Endothelial cell of umbilical vein (primary cell): ENCODE results near the gene GALNT1. TPM values are rescaled to one million over a fixed set of nuclear protein-coding genes. Genes with fewer than 3 reads are reported as not detected.
"Not testable (repeated sequence)": the region's sequence is repeated elsewhere in the genome, so short reads cannot be mapped to it uniquely, and the experiment has no call there.

Source experiments
- BruUV-seq: library from RNA; stranded (reverse); fragments of 400-500 nt; replicated peaks from 2 replicates; lab custom pipeline; 2021; lab: Mats Ljungman, UMichigan
- CTCF ChIA-PET: fragments of 300-600, 350-600 bp; sonication (Branson Sonifier 250); formaldehyde crosslinking; loops from one replicate; lab custom pipeline; 2021; ENCODE audit warnings: antibody characterized with exemption, inconsistent platforms; lab: Charles Lee
- POLR2A ChIA-PET: fragments of 300-600, 350-600 bp; sonication (Branson Sonifier 250); formaldehyde crosslinking; loops from one replicate; lab custom pipeline; 2021; ENCODE audit warnings: antibody characterized with exemption, inconsistent platforms; lab: Charles Lee
- DNase-seq: peaks from one replicate; pipeline ENCODE4 v3.0.0-alpha.2; 2011; ENCODE audit warnings: low read depth, low spot score
- FAIRE-seq: peaks from 2 replicates; lab custom pipeline; 2011; peaks lifted over from hg19 to GRCh38; lab: Jason Lieb, UNC
- H2AFZ ChIP-seq: 2 replicates; pipeline ENCODE4 v1.6.0; 2012; ENCODE audit warnings: low read depth, low read length, control low read depth, inconsistent platforms
- H3K27ac ChIP-seq: 2 replicates; pipeline ENCODE4 v1.5.1; 2011; ENCODE audit warnings: low read depth, mild to moderate bottlenecking, control low read depth, low read length, moderate library complexity; ENCODE audit not compliant: insufficient read depth
- H3K27me3 ChIP-seq, 2 experiments: 2 replicates each; pipeline versions ENCODE4 v1.6.0 to v1.6.1; 2011; ENCODE audit warnings: low read length in 2 of 2, mixed read lengths in 1 of 2; ENCODE audit not compliant: control insufficient read depth in 2 of 2, insufficient read depth in 2 of 2
- H3K36me3 ChIP-seq, 2 experiments: 2 replicates in 1 of 2; 3 replicates in 1 of 2; pipeline ENCODE4 v1.5.1; 2011; ENCODE audit warnings: low read length in 2 of 2, mild to moderate bottlenecking in 1 of 2, moderate library complexity in 1 of 2; ENCODE audit not compliant: control insufficient read depth in 2 of 2, insufficient read depth in 2 of 2; ENCODE audit errors: extremely low read depth in 1 of 2
- H3K4me1 ChIP-seq: 3 replicates; pipeline ENCODE4 v1.5.1; 2011; ENCODE audit warnings: mild to moderate bottlenecking, low read length; ENCODE audit not compliant: control insufficient read depth, insufficient read depth; ENCODE audit errors: extremely low read depth
- H3K4me2 ChIP-seq: 2 replicates; pipeline ENCODE4 v1.6.1; 2011; ENCODE audit warnings: low read length, control low read depth, mixed read lengths; ENCODE audit not compliant: insufficient read depth
- H3K4me3 ChIP-seq, 3 experiments: fragments of 200-600 bp in 1 of 3; sonication (generic), shearing (Covaris generic) in 1 of 3; replicated peaks in 1 of 3; 2 replicates each; pipeline ENCODE4 v1.5.1; 2011 to 2016; ENCODE audit warnings: control low read depth in 3 of 3, low read length in 3 of 3, mild to moderate bottlenecking in 2 of 3, inconsistent platforms in 1 of 3, low read depth in 1 of 3, moderate library complexity in 1 of 3; ENCODE audit not compliant: insufficient read depth in 1 of 3
- H3K79me2 ChIP-seq: 2 replicates; pipeline ENCODE4 v1.6.0; 2012; ENCODE audit warnings: low read length, inconsistent platforms; ENCODE audit not compliant: control insufficient read depth, insufficient read depth
- H3K9ac ChIP-seq: replicated peaks from 2 replicates; pipeline ENCODE3; 2011; ENCODE audit warnings: low read length, control low read depth; ENCODE audit not compliant: insufficient read depth; ENCODE audit errors: extremely low read depth
- H3K9me1 ChIP-seq: replicated peaks from 3 replicates; pipeline ENCODE4 v1.6.0; 2011; ENCODE audit warnings: mild to moderate bottlenecking, low read length; ENCODE audit not compliant: control insufficient read depth, insufficient read depth; ENCODE audit errors: extremely low read depth
- H3K9me3 ChIP-seq: replicated peaks from 2 replicates; pipeline ENCODE4 v1.5.1; 2012; ENCODE audit warnings: low read length, inconsistent platforms; ENCODE audit not compliant: control insufficient read depth, insufficient read depth
- H4K20me1 ChIP-seq: replicated peaks from 2 replicates; pipeline ENCODE3; 2011; ENCODE audit warnings: mild to moderate bottlenecking, low read length; ENCODE audit not compliant: control insufficient read depth, insufficient read depth; ENCODE audit errors: extremely low read depth
- CTCF ChIP-seq, 2 donors: IDR thresholded peaks; 1 replicate in 1 of 2; 2 replicates in 1 of 2; pipeline ENCODE4 v1.5.1; 2011; ENCODE audit warnings: low read length in 2 of 2, mild to moderate bottlenecking in 2 of 2, moderate library complexity in 2 of 2, control low read depth in 1 of 2, inconsistent platforms in 1 of 2, low read depth in 1 of 2; ENCODE audit not compliant: insufficient read depth in 1 of 2; ENCODE audit errors: extremely low read depth in 1 of 2
- EZH2 ChIP-seq: IDR thresholded peaks from 2 replicates; pipeline ENCODE4 v1.6.1; 2012; ENCODE audit warnings: borderline replicate concordance, low read depth, mild to moderate bottlenecking, moderate library complexity, low read length, inconsistent platforms; ENCODE audit not compliant: severe bottlenecking
- FOS ChIP-seq: IDR thresholded peaks from 2 replicates; pipeline ENCODE4 v1.6.1; 2011; ENCODE audit warnings: mild to moderate bottlenecking, low read length, moderate library complexity, borderline replicate concordance; ENCODE audit not compliant: insufficient read depth
- GATA2 ChIP-seq: IDR thresholded peaks from 2 replicates; pipeline ENCODE4 v1.7.0; 2011; ENCODE audit warnings: low read depth, mild to moderate bottlenecking, moderate library complexity, mixed read lengths, low read length; ENCODE audit not compliant: insufficient read length, insufficient read depth
- JUN ChIP-seq: IDR thresholded peaks from 2 replicates; pipeline ENCODE4 v1.6.1; 2011; ENCODE audit warnings: borderline replicate concordance, low read depth; ENCODE audit not compliant: insufficient read length, insufficient read depth
- MYC ChIP-seq: IDR thresholded peaks from one replicate; pipeline ENCODE4 v1.6.1; 2011; ENCODE audit warnings: mild to moderate bottlenecking, low read depth, low read length
- POLR2A ChIP-seq: IDR thresholded peaks from 2 replicates; pipeline ENCODE4 v1.6.1; 2012; ENCODE audit warnings: low read depth, mild to moderate bottlenecking, control low read depth, low read length
- POLR2AphosphoS5 ChIP-seq: IDR thresholded peaks from 2 replicates; pipeline ENCODE4 v1.6.1; 2012; ENCODE audit warnings: low read depth, mild to moderate bottlenecking, control low read depth, low read length, moderate library complexity; ENCODE audit not compliant: insufficient read depth
- dilution Hi-C: fragments of 300-500 bp; cut with MboI; formaldehyde crosslinking; loops from one replicate; pipeline ENCODE4 v1.15.0; 2019; ENCODE audit warnings: low sequenced_read_pairs; ENCODE audit not compliant: extremely low pct_ligation_motif_present
- intact Hi-C: fragments of 100-400 bp; cut with micrococcal nuclease; formaldehyde crosslinking; loops from one replicate; pipeline ENCODE4 v1.10.0; 2022
- polyA plus RNA-seq, 4 experiments: library from polyadenylated mRNA; depleted of rRNA in 3 of 4; stranded (reverse) in 3 of 4; unstranded in 1 of 4; fragments of >200 nt; gene quantifications; 2 replicates each; pipeline versions ENCODE4 v1.2.1 to v1.2.3, GENCODE V29; 2011 to 2012; ENCODE audit warnings: missing spikeins in 1 of 4
- total RNA-seq: library from RNA; stranded (reverse); gene quantifications from 2 replicates; pipeline ENCODE4 v1.2.3, GENCODE V29; 2021
- TF ChIP-seq, protein P1 (sequence below): IDR thresholded peaks from 2 replicates; pipeline ENCODE4 v1.6.1; 2011; ENCODE audit not compliant: insufficient read depth, insufficient read length

The GALNT1 gene
- total and polyA plus RNA-seq, 2 donors (not counting 3 experiments of a cell fraction or from before 2014, with no cell fraction given) = 89.9 to 360 TPM

DNA sequence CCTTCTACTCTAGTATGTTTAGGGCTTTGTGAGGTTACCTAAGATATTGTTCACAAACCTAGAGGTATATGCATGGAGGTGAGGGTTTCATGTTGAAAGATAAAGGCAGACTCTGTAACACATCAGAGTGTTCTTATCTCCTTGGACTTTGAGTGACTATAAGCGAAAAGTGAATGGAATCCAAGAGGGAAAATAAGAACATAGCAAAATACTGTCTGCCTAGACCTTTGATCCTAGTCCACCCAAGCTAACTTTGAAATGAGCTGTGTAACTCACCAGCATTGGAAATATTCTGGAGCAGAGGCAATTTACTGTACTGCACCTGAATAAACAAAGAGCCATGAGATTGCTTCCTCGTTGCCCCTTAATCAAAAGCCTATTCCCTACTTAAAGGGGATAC is 28.2 kb upstream of the GALNT1 start:
- TF ChIP-seq FOS = no peak
- TF ChIP-seq EZH2 = no peak
- no peak for TF ChIP-seq CTCF (IDR thresholded peaks at IDR 0.05; ENCODE audit: extremely low read depth in 1 of 2, insufficient read depth in 1 of 2, low read depth in 1 of 2, low read length in 2 of 2)
- no peak for TF ChIP-seq GATA2
- TF ChIP-seq, protein P1, sequence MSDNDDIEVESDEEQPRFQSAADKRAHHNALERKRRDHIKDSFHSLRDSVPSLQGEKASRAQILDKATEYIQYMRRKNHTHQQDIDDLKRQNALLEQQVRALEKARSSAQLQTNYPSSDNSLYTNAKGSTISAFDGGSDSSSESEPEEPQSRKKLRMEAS = no peak
- TF ChIP-seq JUN = no peak
- TF ChIP-seq MYC = no peak
- no peak for TF ChIP-seq POLR2AphosphoS5
- no peak for TF ChIP-seq POLR2A
- Histone ChIP-seq H3K4me1 (no peaks in the 10 kb centered on the region), H3K9me1 (no peaks in the 10 kb centered on the region), H2AFZ (no peak overlapping the region), H3K27ac (no peak overlapping the region), H3K4me2 (no peak overlapping the region), H3K9ac (no peak overlapping the region), H4K20me1 (no peaks in the 10 kb centered on the region), H3K27me3 (no peaks in the 10 kb centered on the region), H3K9me3 (no peaks in the 10 kb centered on the region), H3K36me3 (no peaks in the 10 kb centered on the region), H3K79me2 (no peaks in the 10 kb centered on the region), H3K4me3 (no peak overlapping the region)
- ChIA-PET CTCF (interaction anchor here (1.3 kb wide), 1 partner anchor 47 kb away, joined by 3 read pairs; no protein-coding TSS in a partner anchor), POLR2A (no interaction called here)
- dilution Hi-C loops = no loop called here
- DNase-seq = no peak
- FAIRE-seq = no peak
- intact Hi-C loops = no loop called here
- BruUV-seq = no TSS peak

GRCh38 chr18:35555538-35555937 is 26.0 kb upstream of the GALNT1 start:
- dilution Hi-C loops, DNase-seq, H3K27ac ChIP-seq, H3K4me3 ChIP-seq, H3K9me1 ChIP-seq, H3K79me2 ChIP-seq, H3K9ac ChIP-seq, H3K36me3 ChIP-seq, H2AFZ ChIP-seq, H3K27me3 ChIP-seq, H3K9me3 ChIP-seq, H3K4me1 ChIP-seq, BruUV-seq, POLR2A ChIA-PET, H4K20me1 ChIP-seq, intact Hi-C loops, FAIRE-seq, H3K4me2 ChIP-seq: not testable (repeated sequence)
- CTCF ChIA-PET = interaction anchor here (0.8 kb wide), 1 partner anchor 13 kb away, joined by 3 read pairs; no protein-coding TSS in a partner anchor
